COLO829 (cell line): ENCODE data around the gene TSPAN17.
A peak's percentile ranks its signal among the peaks of the same experiment; 100 is the strongest.

Source experiments
- DNase-seq: peaks from one replicate; pipeline ENCODE4 v3.0.0; 2012; ENCODE audit warnings: low spot score

TSPAN17 gene

DNA sequence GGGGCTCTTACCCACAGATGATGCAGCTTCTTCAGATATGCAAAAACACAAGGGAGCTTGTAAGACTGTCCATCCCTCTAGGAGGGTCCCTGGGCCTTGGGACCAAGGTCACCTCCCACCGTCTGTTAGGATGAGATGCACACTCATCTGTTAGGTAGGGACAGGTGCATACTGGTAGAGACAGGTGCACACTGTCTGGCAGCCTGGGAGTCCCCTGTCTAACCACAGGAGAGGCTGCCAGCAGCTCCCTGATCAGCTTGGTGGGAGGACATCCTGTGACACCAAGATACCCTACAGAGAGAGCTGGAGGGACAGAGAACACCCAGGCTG is 13.2 kb downstream of the TSPAN17 start:
- DNase-seq: no peak

DNA sequence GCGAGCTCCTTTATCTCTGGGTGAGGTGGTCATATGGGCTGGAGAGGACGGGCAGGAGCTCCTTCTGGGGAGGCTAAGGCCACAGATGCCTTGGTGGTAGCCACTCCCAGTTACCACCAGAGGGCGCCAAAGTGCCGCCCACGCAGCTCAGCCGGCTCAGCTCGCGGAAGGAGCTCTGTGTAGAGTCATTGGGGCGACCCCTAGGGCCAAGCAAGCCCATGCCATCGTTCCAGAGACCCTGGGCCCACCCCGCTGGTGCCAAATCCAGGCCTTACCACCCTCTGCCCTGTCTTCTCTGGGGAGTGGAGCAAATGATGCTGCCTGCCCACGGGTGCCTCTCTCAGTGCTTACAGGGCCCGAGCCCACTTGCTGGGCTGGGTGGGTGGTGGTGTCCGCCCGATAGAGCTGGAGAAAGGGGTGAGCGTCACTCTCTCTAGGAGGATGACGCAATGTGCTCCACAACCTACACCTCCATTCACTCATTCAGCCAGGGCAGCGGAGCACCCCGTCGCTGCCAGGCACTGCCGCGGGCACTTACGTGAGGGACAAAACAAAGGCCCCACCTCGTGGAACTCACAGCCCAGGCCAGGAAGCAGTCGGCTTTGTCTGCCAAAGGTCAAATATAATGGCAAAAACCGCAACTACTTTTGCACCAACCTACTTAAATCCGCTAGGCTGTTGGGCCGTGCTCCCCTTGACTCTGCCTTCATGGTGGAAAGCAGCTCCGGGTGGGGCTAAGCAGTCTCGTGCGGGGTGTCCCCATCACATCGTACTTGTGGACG is 13.8 kb downstream of the TSPAN17 start:
- DNase-seq: peak; percentile 51

DNA sequence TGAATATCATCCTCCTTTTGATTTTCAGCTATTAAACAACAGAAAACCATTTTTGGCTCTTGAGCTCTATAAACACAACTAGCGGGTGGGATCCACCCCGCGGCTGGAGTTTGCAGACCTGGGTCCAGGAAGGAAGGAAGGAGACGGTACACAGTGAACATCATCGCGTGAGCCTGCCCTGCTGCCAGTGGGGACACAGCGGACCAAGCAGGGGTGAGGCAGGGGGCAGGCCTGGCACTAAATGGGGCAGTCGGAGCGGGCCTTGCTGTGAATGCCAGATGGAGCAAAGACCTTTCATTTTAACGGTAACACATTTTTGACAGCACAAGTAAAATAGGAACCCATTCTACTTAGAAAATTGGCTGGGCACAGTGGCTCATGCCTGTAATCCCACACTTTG is 14.4 kb downstream of the TSPAN17 start:
- DNase-seq: no peak

DNA sequence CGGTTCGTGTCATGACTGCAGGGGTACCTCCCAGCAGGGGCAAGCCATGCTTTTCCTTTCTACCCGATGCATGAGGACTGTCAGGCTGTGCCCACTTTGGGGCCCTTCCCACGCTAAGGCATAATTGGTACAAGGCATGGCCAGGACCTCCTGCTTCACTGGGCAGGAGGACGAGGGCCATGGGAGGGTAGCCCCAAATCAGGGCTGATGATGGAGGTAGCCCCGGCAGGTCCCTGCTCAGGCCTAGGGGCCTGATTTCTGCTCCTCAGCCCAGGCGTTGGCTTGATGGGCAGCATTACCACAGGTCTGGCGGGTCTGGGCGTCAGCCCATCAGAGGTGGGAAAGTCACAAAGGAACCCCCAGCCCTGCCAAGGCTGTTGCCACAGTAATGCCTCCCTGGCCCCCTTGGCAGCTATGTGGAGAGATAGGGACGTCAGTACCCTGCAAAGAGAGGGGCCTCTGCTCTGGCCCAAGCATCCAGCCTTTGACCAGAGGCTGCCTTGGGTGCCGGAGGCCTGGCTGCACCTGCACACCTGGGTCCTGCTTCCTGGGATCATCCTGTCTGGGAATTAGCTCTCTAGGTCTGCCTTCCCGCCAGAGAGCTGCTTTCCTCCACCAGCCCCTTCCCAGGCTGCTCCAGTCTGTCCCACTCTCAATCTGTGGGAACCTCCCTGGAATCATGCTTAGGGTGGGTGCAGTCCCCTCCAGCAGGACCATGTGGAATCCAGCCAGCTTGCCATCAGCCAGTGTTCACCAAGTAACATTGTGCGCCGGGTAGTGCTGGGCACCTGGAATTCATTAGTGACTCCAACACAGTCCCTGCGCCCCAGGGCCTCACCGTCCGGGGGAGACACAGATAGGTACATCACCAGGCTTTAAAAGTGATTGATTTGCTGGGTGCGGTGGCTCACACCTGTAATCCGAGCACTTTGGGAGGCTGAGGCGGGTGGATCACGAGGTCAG is 15.4 kb downstream of the TSPAN17 start:
- DNase-seq: no peak

DNA sequence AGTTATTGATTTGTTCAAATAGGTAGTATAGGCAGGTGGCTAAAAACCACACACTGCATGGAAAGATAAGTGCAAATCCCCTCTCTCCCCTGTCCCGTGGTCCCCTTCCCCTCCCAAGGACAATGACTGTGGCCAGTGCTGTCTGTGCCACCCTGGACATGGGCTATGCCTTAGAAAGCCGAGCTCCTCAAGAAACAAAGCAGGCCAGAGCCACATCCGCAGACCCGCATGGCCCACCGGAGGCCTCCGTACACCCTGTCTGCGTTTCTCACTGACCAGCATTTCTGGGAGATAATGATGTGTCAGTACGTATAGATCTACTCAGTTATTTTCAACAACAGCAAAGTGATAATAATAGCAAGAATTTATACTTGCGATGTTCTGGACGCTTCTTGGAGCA is 16.3 kb downstream of the TSPAN17 start:
- no peak for DNase-seq

DNA sequence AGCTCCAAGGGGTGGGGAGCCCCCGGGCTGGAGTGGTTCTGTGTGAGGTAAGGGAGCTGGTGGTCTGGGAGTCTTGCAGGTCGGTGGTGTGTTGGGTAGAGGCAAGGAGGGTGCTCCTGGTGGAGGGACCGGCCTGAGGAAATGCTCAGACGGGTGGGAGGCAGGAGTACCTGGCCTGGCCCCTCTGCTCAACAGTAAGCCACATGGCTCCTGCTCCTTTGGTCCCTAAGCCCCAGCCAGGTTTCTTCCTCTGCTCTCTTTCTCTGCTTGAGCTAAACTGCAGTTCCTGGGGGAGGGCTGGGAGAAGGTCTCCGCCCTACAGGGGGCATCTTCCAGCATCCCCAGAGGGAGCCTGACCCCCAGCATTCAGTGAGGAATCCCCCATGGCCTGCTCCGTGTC is 17.2 kb downstream of the TSPAN17 start:
- no peak for DNase-seq

DNA sequence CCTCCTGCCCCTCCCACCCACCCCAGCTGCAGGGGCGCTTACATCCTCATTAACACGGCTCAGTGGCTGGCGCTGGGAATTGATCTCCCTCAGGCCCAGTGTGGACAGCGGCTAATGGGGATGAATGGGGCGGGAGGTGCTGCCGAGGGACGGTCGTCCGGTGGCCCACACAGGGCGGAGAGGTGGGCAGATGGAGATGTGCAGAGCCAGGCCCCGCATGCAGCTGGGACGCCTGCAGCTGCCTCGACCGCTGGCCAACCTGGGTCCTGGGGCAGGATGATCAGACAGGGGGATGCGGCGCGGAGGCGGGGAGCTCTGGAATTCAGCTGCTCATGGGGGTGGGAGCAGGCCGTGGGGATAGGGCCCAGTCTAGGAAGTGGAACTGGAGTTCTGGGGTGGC is 17.6 kb downstream of the TSPAN17 start:
- DNase-seq: no peak

DNA sequence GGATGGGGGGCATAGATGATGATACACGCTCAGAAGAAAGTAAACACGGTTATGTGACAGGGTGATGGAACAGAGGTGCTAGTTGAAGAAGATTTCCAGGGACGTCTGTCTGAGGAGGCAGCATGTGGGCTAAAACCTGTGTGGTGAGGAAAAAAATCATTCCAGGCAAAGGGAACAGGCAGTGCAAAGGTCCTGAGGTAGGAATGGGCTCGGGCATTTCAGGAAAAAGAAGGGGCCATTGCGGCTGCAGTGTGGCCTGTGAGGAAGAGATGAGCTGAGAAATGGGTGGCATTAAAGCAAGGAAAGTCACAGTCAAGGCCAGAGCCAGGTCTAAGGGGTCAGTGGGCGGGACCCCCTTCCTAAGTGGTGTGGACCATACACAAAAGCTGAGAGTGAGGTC is 18.2 kb downstream of the TSPAN17 start:
- DNase-seq: no peak

DNA sequence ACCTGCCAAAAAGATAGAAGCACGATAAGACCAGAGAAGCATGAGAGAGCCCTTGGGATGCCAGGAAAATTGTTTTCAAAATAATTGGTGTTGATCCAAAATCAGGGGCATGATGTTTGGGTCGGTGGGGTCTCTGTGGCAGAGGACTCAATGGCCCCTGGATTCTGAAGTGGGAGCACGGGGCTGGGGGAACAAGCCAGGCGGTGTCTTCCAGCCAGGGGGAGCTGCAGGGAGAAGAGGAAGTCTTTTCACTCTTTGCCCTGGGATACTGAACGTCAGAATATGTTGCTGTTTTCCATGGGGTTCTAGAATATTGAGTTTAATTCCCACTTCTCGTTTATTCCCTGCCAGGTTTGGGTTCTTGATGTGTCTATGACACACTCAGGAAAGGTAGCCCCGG is 20.4 kb downstream of the TSPAN17 start:
- no peak for DNase-seq

DNA sequence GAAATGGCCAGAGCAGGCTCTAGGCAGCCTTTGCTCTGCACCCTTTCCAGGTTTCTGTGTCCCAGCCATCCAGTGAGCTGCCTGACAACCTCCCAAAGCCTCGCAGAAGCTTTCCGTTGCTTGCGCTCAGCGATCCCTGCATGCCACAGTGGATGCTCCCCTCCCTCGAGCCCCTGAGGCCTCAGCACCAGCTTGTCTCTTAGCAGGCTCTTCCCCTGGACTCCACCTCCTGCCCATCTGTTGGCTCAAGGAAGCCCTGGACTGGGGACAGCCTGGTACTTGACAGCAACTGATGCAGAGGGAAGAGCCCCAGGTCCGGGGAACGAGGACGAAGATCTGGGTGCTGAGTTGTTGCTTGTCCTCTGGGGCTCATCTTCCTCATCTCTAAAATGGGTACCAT is 23.2 kb downstream of the TSPAN17 start:
- DNase-seq: no peak

DNA sequence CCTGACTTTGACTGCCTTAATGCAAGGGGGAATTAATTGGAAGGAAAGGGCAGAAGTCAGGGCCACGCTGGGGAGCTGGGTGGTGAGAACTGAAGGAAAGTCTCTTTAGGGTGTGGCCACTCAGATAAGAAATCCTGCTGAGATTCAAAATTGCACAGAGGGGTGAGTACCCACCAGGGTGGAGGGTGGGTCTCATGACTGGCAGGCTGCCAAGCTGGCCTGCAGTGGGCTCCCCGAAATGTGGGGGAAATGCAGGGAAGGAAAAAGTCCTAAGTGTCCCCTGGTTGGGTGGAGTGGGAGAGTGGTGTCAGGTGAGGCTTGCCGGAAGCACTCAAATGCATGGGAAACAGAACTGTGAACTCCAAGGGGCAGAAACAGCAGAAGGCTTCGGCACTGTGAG is 24.1 kb downstream of the TSPAN17 start:
- no peak for DNase-seq

DNA sequence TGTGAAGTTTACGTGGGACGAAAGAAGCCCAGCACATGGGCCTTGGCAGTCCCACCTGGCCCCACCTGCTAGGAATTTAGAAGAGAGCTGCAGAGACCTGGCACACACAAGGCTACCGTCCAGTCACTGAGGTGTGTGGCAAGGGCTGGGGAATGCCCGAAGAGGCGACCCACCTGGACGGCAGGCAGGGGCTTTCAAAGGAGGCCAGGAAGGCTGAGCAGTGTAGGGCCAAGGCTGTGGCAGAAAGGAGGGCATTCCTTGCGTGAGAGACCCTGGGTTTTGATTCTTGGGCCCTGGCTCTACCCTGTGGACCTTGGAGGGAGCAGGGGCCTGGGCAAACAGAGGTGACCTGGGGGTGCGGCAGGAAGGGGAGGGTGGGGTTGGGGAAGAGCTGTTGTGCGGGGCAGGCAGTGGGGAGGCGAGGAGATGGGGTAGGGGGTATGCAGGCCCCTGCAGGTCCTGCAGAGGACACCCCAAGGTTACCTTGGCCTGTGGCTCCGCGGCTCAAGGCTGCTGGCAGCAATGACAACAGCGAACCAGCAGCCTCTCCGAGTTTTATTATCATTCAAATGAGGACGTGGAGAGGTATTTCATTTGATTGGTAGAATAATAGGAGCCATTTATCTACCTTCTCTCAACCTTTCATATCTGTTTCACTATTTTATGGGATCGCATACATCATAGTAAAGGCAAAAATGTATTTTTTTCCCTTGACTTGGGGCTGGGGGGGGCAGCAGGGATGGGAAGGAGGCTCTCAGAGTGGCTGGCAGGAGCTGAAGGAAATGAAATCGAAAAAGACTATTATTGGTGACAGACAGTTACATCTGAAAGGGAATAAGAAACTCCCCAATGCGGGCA is 24.8 kb downstream of the TSPAN17 start:
- no peak for DNase-seq

DNA sequence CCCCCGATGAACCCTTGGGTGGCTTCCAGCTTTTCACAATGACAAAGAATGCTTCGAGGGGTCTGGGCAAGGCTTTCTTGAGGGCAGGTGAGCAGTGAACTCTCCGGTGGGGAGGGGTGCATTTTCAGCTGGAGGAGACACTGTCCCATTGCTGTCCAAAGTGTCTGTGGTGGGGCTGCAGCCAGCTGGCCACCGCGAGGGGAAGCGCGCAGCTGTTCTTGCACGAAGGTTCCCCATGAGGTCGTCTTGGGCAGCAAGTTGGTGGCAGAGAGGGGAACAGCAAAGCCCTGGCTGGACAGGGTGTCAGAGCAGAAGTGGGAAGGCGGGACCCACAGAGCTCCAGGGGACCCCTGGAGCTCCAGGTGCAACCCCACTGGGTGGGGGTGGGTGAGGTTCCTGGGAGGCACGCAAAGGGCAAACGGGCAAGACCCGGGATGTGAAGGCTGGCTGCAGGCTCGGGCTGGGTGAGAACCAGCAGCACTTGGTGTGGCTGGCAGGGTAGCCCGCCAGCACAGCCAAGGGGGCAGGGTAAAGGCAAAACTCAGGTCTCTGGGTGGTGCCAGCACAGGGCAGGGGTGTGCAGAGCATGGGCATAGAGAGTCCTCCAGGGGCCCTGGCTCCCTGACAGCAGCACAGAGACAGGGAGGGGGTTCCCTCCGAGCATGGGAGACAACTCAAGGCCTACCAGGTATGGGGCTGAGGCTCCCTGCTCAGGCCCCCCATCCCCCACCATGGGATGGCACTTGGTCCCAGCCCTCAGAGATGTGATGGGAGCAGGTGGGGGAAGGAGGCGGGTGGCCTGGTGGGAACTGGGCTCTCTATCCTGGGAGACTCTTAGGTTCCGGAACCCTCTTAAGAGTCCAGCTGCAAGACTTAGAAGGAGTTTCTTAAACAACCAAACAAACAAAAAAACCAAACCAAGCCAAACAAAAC is 26.6 kb downstream of the TSPAN17 start:
- no peak for DNase-seq

DNA sequence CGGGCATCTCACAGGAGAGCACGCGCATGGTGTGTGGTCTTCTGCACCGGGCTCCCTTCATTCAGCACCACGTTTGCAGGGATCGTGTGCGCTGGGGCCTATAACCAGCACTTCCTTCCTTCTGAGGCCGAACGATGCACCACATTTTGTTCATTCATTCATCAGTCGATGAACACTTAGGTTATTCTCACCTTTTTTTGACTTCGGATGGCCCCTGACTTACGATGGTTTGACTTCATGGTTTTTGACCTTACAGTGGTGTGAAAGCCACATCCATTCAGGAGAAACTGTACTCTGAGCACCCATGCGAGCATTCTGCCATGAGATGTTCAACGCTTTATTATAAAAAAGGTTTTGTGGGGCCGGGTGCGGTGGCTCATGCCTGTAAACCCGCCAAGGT is 27.5 kb downstream of the TSPAN17 start:
- DNase-seq: no peak

DNA sequence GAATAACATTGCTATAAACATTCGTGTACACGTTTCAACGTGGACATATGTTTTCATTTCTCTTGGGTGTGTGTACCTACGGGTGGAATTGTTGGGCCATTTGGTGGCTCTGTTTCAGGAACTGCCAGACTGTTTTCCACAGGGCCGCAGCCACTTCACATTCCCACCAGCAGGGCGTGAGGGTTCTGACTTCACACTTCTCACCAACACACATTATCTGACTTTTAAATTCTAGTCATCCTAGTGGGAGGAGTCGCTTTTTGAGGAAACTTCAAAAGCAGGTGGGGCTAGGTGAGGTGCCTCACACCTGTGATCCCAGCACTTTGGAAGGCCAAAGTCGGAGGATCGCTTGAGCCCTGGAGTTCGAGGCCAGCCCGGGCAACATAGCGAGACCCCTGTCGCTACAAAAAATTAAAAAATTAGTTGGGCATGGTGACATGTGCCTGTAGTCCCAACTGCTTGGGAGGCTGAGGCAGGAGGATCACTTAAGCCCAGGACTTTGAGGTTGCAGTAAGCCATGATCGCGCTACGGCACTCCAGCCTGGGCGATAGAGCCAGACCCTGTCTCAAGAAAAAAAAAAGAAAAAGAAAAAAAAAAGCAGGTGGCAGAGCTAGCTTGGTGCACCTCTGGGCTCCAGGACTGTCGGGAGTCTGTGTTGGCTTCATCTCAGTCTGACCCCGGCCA is 28.5 kb downstream of the TSPAN17 start:
- no peak for DNase-seq

DNA sequence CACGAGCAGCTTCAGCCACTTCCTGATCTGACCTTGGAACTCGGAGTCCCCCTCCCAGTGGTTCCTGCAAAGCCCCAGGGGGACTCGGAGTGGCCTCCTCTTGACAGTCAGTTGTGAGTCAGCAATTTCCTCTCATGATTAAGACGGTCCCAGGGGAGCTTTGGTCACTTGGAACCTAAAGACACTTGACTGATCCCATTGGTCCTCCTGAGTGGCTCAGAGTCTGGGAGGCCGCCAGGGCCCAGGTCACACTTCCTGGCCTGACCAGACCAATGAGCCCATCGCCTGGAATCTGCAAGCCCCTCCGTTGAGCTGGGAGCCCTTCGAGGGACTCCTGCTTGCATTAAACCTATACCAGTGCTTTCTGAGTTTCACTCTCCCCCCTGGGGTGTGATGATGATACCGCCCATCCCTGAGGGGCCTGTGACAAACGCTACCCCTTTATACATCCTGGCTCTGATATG is 29.1 kb downstream of the TSPAN17 start:
- DNase-seq: peak; percentile 25

DNA sequence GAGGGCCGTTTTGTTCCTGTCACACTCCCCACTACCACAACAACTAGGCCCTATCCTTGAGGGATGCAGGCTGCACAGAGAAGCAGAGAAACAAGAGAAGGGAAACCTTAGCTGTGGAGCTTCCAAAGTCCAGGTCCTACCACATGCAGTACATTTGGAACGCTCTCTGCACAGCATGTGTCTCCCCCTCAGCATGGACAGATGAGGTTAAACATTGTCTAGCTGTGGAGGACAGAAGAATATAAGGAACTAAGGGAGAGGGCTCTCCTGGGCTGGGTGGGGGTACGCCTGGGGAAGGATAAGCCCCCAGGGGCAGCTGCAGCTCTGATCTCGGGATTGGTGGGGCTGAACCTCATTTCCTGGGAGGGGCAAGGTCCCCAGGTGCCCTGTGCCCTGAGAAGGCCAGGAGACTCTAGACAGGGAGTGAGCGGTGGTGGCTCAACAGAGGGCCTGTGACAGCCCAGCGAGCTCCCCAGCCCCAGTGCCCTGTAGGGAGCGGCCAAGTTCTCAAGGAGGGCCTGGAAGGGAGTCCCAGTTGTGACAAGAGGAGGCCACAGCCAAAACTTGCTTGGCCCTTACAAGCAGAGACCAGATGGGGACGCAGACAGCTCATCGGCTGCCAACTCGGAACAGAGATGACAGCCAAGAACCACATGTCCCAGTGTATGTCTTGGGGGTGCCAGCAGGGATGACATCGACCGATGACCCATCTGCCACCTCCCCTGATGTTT is 30.1 kb downstream of the TSPAN17 start:
- DNase-seq: no peak

DNA sequence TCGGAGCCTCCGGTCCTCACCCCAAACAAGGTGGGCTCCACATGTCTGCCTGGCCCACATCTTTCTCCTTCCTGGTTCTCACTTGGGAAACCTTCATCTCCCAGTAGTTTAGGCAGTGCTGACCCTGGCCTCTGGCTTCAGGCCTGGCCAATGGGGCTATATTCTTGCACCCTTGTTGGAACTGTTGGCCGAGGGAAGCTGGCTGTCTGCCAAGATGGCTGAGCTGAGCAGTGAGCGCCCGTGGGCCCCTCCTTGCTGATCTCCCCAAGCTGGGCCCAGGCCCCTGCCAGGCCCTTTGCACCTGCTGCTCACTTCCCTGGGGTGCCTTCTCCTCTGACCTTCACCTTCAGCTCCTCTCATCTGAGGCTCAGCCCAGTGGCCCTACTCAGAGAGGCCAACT is 31.3 kb downstream of the TSPAN17 start:
- no peak for DNase-seq

DNA sequence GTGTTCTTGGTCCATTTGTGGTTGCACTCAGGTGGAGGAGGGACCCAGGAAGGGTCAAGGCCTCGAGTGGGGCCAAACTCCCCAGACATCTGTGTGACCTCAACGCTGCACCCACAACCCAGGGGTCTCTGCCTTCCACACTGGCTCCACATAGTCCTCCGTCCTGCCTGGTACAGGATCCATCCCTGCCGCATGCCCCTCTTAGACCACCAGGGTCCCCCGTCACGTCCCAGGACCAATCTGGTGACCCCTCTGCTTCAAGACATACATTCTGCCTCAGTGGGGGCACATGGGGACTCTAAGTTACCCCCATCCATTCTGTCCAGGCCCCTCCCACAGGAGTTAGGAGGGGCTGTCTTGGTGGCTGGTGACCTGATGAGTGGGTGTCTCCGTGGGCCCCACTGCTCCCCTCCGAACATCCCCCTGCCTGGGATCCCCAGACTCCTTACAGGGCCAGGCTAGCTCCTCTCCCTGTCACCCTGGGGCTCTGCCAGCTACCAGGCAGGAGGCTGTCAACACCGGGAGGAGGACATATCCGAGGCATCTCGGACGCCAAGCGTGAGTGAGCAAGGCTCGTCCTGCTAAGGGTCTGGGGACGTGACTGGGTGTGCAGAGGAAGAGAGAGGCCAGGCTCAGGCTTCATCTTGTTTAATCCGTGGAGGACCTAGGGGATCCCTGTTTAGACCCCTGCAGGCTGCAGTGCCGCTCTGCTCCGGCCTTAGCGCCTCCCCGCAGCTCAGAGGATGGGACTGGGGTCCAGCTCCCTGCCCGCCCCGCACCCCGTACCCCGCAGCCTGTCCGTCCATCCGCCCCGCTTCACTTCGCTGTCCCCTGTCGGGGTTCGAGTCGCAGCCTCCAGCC is 32.3 kb downstream of the TSPAN17 start:
- DNase-seq: no peak
